HG03135 (cell line): ENCODE data around the gene CACNA2D3.

Experiments used
- ATAC-seq: cut with Tn5 transposase; IDR thresholded peaks from one replicate; pipeline ENCODE4 v1.9.1; 2021; ENCODE audit warnings: mild to moderate bottlenecking, moderate library complexity; ENCODE audit not compliant: unreplicated experiment

The CACNA2D3 gene

DNA sequence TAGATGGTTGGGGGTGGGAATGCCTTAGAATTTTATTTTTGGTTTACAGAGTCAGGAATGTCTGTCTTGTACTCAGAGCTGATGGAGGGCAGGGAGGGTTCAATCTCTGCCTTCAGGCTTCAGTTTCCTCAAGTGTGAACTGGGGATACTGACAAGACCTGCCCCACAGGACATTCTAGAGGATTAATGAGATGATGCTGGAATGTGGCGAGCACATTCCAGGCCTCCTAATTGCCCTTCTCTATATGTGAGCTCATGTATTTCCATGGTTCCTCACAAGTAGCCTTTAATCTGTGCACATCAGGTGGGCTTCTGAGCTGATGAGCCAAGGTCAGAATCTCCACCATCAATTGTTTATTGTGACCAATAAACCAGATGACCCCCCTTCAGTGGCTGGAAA lies 90.4 kb downstream of the CACNA2D3 start:
- no peak for ATAC-seq

DNA sequence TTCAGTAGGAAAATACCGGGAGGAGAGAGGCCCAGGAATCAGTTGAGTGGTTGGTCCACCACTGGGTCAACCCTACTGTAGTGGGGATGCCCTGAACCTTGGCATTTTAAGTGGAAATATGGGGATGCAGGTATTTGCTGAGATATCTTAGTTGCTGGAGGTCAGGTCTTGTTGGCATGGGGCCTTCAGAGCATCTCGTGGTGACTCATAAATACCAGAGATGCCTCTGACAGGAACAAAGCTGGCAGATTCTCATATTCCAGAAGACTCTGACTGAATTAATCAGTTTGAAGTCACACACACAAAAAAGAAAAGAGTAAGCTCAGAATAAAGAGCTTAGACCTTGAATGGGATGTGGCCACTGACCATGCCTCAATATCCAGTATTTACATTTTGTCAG lies 91.6 kb downstream of the CACNA2D3 start:
- ATAC-seq = no peak

DNA sequence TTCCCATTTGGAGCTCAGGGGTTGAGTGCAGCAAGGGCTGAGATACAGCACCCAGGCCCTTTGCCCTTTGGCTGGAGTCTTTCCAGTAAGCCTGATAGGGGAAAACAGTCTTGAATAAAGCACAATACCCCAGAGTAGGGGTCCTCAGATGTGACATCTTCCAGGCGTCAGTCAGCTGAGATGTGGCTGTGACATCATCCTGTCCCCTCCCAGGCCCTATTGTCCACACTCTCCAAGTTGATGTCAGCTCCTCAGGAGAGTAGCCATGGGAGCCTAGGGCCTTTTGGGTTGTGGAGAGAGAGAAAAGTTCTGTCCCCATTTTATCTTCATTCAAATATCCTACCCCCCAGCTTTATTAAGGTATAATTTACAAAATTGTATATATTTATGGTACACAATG lies 92.5 kb downstream of the CACNA2D3 start:
- no peak for ATAC-seq

DNA sequence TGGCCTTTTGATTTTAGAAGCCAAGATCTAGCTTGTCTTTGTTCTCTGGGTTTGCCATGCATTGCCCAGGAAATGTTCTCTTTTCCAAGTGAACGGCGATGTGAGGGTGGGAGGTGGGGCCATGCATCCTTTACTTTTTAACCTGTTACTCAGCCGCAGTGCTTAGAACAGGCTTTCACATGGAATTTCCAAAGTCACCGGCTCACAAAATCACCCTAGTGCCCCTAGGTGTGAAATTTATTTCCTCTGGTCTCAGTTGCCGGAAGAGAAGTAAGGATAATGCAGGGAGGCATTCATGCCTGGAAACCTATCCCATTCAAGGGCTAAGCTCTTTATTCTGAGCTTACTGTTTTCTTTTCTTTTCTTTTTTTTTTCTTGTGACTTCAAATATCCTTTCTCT lies 93.2 kb downstream of the CACNA2D3 start:
- no peak for ATAC-seq

DNA sequence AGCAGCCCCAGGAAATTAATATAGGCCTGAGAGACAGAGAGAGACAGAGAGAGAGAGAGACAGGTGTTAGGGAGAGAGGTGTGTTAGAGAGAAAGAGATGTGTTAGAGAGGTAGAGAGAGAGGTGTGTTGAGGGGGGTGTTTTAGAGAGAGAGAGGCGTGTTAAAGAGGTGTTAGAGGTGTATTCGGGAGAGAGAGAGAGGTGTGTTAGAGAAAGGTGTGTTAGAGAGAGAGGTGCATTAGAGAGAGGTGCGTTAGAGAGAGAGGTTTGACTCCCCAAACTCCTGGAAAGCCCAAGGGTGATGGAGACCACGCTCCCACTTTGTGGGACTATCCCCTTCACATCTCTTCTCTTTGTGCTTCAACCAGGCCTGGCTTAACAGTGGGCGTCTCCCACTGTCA lies 95.5 kb downstream of the CACNA2D3 start:
- no peak for ATAC-seq

DNA sequence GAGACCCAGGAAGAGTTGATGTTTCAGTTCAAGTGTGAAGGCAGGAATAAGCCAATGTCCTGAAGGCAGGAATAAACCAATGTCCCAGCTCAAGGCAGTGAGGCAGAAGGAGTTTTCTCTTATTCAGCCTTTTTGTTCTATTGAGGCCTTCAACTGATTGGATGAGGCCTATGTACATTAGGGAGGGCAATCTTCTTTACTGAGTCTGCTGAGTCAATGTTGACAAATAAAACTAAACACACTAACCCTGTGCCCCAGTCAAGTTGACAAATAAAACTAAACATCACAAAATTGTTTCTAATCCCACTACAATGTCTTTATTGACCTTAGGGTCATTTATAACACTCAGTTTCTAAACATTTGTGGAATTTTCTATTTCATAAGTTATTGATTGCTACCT lies 100.0 kb downstream of the CACNA2D3 start:
- no peak for ATAC-seq

DNA sequence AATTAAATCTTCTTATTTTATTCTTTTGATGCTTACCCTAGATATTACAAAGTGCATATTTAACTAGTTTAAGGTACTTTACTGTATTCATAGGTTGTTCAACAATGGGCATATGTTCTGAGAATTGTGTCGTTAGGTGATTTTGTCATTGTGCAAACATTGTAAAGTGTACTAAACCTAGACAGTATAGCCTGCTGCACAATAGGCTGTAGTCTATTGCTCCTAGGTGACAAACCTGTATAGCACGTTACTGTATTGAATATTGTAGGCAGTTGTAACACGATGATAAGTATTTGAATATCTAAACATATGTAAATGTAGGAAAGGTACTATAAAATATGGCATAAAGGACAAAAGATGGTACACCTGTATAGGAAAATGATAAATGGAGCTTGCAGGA lies 100.7 kb downstream of the CACNA2D3 start:
- no peak for ATAC-seq

DNA sequence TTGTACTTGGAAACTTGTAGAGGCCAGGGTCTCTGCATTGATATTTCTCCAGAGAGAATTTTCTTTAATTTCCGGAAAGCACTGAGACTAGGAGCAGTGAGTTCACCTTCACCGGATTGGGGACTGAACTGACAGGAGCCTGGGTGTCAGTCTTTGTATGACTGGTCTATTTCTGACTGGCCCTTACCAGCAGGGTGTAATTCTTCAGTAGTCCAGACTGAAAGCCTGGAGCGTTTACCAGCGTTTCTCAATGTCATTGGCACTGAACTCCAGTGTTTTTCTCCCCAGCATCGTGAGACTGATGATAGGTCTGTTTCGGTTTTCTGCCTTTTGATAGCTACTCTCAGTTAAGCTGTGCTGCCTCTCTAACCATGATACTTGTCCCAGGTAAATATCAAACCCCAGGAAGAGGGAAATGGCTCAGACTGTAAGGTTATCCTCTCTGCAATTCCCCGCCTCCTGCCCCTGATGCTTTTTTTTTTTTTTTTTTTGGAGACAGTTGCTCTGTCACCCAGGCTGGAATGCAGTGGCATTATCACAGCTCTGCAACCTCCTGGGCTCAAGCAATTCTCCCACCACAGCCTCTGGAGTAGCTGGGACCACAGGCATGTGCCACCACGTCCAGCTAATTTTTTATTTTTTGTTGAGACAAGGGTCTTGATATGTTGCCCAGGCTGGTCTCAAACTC lies 103.6 kb downstream of the CACNA2D3 start:
- ATAC-seq = no peak

DNA sequence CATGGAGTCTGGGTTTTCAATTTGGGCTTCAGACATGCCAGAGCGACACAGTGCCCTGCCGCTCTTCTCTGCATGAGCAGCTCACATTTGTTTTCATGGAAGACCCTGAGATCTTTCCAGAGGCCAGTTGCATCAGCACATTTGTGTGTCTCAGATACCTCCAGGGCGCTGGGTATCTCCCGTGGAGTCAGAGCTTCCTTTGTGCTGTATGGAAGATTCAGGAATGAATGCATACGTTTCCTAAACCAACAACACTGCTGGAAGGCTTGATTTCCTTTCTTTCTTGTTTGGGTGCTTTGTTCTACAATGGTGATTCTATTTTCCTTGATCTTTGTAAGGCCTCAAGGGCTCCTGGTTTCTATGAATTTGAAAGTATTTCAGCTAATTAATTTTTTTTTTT lies 106.5 kb downstream of the CACNA2D3 start:
- ATAC-seq = no peak

DNA sequence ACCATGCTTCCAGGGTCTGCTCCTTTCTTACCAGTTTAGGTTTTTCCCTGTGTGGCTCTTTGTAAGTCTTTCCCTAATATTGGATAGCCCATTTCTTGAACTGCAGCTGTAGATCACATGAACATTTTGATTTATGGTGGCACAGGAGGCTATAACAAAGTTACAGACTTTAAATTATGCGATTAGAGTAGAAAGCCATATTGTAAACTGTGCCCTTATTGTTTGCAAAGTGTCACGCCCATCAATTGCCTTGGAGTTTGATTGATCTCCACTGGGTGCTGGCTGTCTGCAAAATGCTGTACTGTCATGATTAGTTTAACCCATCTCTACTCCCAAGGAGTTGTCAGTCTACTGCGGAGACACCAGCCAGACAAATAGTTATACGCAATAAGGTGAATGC lies 110.3 kb downstream of the CACNA2D3 start:
- no peak for ATAC-seq

DNA sequence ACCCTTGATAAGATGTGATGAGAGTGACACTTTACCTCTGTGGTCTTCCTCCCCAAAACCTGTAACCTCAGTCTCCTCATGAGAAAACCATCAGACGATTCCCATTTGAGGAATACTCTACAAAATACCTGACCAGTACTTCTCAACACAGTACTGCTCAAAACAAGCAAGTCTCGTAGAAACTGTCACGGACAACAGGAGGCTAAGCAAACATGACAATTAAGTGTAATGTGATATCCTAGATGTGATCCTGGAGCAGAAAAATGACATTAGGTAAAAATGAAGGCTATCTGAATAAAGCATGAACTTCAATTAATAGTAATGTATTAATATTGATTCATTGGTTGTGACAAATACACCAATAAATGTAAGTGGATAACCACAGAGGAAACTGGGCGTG lies 113.6 kb downstream of the CACNA2D3 start:
- no peak for ATAC-seq

DNA sequence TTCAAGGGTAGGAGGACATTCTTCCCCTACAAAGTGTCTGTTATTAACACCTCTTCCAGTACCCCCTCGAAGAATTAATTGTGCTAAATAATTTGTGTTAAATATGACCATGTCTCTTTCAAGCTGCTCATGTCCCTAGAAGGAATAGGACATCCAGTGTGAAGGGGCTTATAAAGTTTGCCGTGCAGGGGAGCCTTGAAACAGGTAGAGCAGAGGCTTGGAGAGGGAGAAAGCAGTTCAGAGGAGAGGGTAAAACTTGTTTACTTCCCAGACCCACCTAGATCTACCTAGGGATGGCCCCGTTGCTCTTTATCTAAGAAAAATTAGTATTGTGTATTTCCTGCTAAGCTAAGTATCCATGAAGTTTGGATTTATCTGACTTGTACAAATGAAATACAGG lies 114.8 kb downstream of the CACNA2D3 start:
- ATAC-seq = no peak

DNA sequence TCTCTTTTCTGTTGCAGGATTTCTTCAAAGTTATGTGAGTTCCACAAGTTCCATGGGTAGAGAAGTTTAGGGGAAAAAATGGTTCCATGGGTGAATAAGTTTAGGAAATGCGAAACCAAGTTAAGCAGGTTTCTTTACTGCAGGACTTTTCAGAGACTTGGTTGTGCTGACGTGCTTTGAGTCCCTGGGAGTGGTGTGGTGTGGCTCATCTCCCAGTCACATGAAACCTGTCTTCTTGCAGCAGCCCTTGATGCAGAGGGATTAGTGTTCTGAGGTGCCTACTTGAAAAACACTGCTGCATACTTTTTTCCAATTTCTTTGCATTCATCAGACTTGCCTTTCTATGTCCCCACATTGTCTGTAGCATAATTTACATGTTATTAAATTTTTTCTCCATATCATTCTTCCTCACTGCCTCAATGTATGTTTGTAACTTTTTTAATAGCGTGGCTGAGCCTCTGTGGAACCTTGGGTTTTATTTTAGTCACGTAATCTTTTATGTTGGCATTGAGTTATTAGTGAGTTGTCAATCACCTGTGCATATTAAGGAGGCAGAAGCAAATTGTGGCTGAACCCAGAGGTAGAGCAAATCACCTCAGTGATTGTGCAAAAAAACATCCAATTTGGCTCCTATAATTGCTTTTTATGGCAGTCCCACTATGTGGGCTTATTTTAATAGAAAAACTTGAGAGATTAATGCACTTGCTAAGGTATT lies 115.6 kb downstream of the CACNA2D3 start:
- ATAC-seq = no peak

DNA sequence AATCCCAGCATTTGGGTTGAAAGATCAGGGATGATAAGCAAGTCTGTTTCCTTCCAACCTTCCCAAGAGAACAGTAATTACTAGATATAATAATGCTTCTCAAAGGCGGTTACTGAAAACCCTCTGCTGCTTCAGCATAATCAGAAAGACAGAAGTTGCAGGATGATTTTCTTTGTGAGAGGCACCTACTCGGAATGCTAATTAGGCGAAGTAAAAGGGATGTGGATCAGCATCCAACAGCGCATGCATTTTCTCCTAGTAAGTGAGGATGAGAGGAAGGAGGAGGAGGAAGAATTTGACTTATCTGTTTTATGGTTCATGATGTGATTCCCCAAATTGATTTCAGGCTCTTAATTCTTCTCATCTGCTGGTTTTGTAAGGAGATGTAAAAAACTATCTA lies 118.0 kb downstream of the CACNA2D3 start:
- no peak for ATAC-seq

DNA sequence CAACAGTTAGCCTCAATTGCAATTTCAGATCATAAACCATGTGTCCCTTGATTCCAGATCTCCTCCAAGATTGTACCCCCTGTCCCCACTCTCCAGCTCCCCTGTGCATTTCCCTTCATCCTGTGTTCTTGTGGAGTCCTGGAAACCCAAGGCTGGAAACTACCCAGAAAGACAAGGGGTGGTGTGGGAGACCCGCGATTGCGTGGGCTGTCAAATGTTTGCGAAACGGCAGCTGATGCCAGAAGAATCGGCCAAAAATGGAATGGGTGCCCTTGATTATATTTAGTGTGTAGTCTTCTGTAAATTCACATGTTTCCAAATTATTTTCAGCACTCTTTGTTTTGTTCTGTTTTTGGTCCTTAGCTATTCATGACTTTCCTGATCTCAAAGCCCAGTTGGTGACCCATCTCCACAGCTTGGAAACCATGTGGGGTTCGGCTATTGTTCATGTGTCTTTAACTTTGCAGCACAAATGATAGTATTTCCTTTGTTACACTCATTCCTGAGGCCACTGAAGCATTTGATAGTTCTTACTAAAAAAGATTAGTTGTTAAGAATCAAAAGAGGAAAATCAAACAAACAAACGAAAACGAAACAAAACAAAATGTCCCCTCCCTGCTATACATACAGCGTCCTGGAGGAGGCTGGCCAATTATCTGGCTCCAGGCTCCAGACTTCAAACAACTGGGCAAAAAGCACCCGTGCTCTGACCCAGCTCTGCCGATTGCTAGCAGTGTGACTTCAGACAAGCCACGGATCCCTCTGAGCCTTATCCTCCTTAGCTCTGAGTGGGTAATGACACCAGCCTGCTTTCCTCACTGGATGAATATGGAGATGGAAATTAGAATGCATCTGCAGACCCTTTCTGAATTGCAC lies 120.9 kb downstream of the CACNA2D3 start:
- ATAC-seq = no peak

DNA sequence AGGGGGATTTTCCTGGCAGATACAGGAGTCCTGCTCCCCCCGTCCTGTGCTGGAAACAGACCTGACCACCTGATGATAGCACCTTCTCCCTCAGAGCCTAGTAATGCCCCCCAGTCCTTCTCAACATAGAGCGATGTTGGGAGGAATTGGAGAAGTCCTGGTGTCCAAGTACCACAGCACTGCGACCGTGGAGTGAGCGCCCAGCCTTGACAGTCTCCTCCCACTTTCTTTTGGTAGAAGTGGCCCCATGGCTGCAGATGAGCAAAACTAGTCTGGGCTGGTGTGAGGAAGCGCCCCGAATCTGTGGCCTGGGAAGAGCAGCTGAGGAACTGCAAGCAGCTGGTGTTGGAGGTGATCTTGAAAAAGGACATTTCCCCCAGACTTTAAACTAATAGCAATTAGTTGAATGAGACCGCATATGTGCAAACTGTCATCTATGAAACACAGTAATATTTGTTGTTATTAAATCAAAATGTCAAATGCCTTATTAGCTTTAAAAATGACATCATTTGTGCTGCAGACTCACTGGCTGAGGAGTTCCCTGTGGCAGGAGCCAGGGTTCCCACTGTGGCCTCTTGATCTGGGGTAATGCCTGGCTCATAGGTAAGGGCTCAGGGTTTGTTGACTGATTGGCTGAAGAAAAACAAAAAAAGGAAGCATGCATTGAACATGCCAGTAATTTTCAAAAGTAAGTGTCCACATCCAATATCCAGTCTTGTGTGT lies 121.8 kb downstream of the CACNA2D3 start:
- no peak for ATAC-seq

DNA sequence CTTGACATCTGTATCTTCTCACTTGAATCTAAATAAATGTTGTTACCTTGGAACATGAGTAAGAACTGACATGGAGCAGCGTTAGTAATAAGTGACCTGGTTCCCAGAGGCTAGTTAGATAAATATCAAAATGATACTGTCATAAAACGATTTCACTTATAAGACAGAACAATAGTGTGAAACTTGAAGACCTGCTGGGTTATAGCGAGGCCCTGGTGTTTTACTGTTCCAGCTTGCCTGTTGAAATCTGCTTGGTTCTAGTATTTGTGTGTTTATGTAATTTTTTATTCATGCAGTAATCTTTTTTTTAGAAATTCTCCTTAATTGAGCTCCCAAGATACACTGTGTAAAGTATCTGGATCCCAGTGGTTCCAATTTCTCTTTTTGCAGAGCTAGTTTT lies 129.4 kb downstream of the CACNA2D3 start:
- no peak for ATAC-seq

DNA sequence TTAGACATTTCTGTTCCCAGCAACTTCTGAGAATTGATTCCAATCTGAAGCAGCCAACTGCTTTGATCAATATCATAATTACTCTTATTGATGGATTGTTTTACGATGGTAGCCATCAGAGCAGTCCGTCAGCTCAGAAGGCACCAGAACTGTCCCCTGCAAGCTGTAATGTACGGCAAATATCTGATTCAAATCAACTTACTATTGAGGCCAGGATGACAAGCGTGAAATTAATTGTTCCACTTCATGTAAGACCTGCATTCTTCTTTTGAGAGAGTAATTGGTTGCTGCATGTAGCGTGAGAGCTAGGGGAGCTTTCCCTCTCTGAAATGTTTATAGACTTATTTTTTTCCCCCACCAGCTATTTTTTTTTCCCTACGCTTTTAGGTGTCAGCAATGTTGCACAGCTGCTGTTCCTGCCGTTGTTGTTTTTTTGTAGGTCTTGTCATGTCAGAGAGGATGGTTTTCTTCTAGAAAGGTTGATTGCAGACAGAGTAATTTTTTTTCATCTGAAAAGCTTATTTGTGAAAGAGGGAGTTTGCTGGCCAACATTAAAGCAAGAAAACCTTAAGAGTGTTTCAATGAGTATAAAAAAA lies 134.9 kb downstream of the CACNA2D3 start:
- no peak for ATAC-seq

DNA sequence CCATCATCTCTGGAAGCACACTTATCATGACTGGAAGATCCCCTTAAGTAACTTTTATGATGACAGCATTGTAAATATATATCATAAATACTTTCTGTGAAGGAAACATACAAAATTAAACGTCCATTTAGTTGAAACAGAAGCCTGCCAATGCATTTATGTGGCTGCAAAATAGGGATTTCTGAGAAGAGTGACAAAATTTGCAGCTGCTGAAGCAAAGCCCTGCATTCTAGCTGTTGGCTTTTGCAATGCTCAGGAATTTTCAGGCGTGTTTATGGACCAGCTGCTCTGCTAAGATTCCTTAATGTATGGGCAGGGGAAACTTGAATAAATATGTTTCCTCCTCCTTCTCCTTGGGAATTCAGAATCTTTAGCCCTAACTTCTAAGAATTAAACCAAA lies 137.3 kb downstream of the CACNA2D3 start:
- no peak for ATAC-seq

DNA sequence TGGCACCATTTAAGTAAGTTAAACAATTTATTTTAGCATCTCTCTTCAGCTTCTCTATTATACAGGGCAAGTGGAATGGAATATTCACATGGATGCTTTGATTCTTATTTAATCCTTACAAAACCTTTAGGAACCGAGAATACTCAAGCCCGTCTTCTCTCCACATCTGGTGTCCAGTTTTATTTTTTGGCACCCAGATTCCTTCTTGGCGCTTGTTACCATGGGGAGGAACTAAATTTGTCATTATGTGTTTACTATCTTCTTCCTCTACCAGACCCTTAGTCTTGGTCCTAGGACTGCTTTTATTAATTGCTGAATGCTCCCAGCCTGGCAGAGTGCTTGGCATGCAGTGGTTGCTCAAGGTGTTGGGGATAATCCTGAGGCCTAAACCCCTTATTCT lies 138.8 kb downstream of the CACNA2D3 start:
- no peak for ATAC-seq

DNA sequence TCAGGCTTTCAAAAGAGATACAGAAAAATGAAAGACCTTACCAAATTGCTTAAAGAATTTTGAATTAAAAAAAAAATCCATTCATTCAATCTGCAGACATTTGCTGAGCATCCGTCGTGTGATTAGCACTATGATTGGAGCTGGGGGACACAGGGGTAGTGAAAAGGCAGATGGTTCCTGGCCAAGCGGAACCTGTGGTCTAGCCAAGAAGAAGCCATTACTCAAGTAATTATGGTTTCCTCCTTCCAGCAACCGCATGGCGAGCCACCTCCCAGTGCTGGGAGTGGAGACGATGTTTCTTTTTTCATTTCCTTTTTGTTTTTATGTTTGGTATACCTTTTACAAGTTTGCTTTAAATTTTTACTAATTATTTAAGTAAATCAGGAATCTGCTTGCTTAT lies 140.2 kb downstream of the CACNA2D3 start:
- no peak for ATAC-seq
